ENCODE results near the gene HDAC6. TPM values are rescaled to one million over a fixed set of nuclear protein-coding genes. Genes with fewer than 3 reads are reported as not detected.
"Not testable (repeated sequence)": the region's sequence is repeated elsewhere in the genome, so short reads cannot be mapped to it uniquely, and the experiment has no call there.

HDAC6 gene
- total RNA-seq, 1 donor from 2014 or later = 127 TPM

GRCh38 chrX:48854898-48855297 is 53.0 kb downstream of the HDAC6 start:
- H3K27ac ChIP-seq = no peak overlapping the region
- H3K9me3 ChIP-seq (ENCODE audit: low read depth) = no peaks in the 10 kb centered on the region
- no peaks in the 10 kb centered on the region for H4K20me1 ChIP-seq (ENCODE audit: low read depth)
- H3K27ac Mint-ChIP-seq = no peak overlapping the region
- H3K27me3 ChIP-seq = no peaks in the 10 kb centered on the region
- H3K4me3 ChIP-seq = no peak overlapping the region
- H3F3A ChIP-seq (ENCODE audit: low read depth) = no peaks in the 10 kb centered on the region
- H3K9me3 Mint-ChIP-seq = peaks cover 16% of the 10 kb centered on the region
- H3K9ac ChIP-seq = no peak overlapping the region
- TF ChIP-seq CTCF (IDR thresholded peaks at IDR 0.05) = peak; percentile 14
- no peak for TF ChIP-seq EZH2phosphoT487 (IDR thresholded peaks at IDR 0.05)
- H3K4me1 Mint-ChIP-seq = no peaks in the 10 kb centered on the region
- H3K36me3 ChIP-seq = no peaks in the 10 kb centered on the region
- no peaks in the 10 kb centered on the region for H3K79me2 ChIP-seq (ENCODE audit: low read depth)
- peak; percentile 15 for DNase-seq (ENCODE audit: low spot score)
- no peak overlapping the region for H2AFZ ChIP-seq (replicated peaks)
- H3K4me2 ChIP-seq = no peak overlapping the region
- no peak overlapping the region for H3K4me3 Mint-ChIP-seq
- H3K4me1 ChIP-seq = no peaks in the 10 kb centered on the region
- no peaks in the 10 kb centered on the region for H3K36me3 Mint-ChIP-seq
- peaks cover 2% of the 10 kb centered on the region for H3K27me3 Mint-ChIP-seq (ENCODE audit: insufficient read depth, low read depth)

GRCh38 chrX:48864210-48864609 is 62.3 kb downstream of the HDAC6 start:
- H3K9ac ChIP-seq = no peak overlapping the region
- H3K27me3 Mint-ChIP-seq (ENCODE audit: insufficient read depth, low read depth) = peaks cover 2% of the 10 kb centered on the region
- H3K4me3 Mint-ChIP-seq = no peak overlapping the region
- H3K4me3 ChIP-seq = no peak overlapping the region
- no peak overlapping the region for H3K4me2 ChIP-seq
- H4K20me1 ChIP-seq (ENCODE audit: low read depth) = no peaks in the 10 kb centered on the region
- no peak overlapping the region for H3K27ac ChIP-seq
- H3K9me3 Mint-ChIP-seq = peaks cover 15% of the 10 kb centered on the region
- H2AFZ ChIP-seq (replicated peaks) = no peak overlapping the region
- no peaks in the 10 kb centered on the region for H3K27me3 ChIP-seq
- no peak for TF ChIP-seq CTCF (IDR thresholded peaks at IDR 0.05)
- no peak for TF ChIP-seq EZH2phosphoT487 (IDR thresholded peaks at IDR 0.05)
- TF ChIP-seq EZH2 (IDR thresholded peaks at IDR 0.05) = no peak
- no peaks in the 10 kb centered on the region for H3K79me2 ChIP-seq (ENCODE audit: low read depth)
- H3K4me1 Mint-ChIP-seq = no peaks in the 10 kb centered on the region
- H3K36me3 Mint-ChIP-seq = no peaks in the 10 kb centered on the region
- H3K27ac Mint-ChIP-seq = no peak overlapping the region
- no peaks in the 10 kb centered on the region for H3F3A ChIP-seq (ENCODE audit: low read depth)
- no peaks in the 10 kb centered on the region for H3K36me3 ChIP-seq
- no peak for DNase-seq (ENCODE audit: low spot score)
- no peaks in the 10 kb centered on the region for H3K9me3 ChIP-seq (ENCODE audit: low read depth)
- no peaks in the 10 kb centered on the region for H3K4me1 ChIP-seq

GRCh38 chrX:48872017-48872416 is 70.2 kb downstream of the HDAC6 start:
- H3K27ac ChIP-seq; H2AFZ ChIP-seq (replicated peaks); H3K4me1 Mint-ChIP-seq; H3K36me3 ChIP-seq; H3K27me3 Mint-ChIP-seq (ENCODE audit: insufficient read depth, low read depth); H4K20me1 ChIP-seq (ENCODE audit: low read depth); H3K4me3 ChIP-seq; H3F3A ChIP-seq (ENCODE audit: low read depth); H3K27ac Mint-ChIP-seq; DNase-seq (ENCODE audit: low spot score); H3K36me3 Mint-ChIP-seq; H3K79me2 ChIP-seq (ENCODE audit: low read depth); H3K9me3 Mint-ChIP-seq; H3K4me1 ChIP-seq; H3K9me3 ChIP-seq (ENCODE audit: low read depth); H3K9ac ChIP-seq; H3K27me3 ChIP-seq; H3K4me3 Mint-ChIP-seq; H3K4me2 ChIP-seq: not testable (repeated sequence)

Small RNA genes within 50 kb of the gene (small RNA-seq; reads per million reads assigned to genes)
- not detected for gene RNU6-29P

Other genes with a start within 250 kb of the HDAC6 start
- 101 and 130 TPM in 2 replicates for gene RBM3, start 227.6 kb upstream of the HDAC6 start, total RNA-seq (ENCODE audit: low replicate concordance)
- 20.9 and 39.0 TPM in 2 replicates for gene WDR13, start 204.6 kb upstream of the HDAC6 start, total RNA-seq (ENCODE audit: low replicate concordance)
- 0.37 TPM in 1 of 2 replicates, not detected in the other for gene WAS, start 118.3 kb upstream of the HDAC6 start, total RNA-seq (ENCODE audit: low replicate concordance)
- gene SUV39H1, start 105.3 kb upstream of the HDAC6 start, total RNA-seq (ENCODE audit: low replicate concordance) = 9.4 and 13.9 TPM in 2 replicates
- not detected in 2 replicates for gene GLOD5, start 40.3 kb upstream of the HDAC6 start, total RNA-seq (ENCODE audit: low replicate concordance)
- not detected in 2 replicates for gene GATA1, start 15.5 kb upstream of the HDAC6 start, total RNA-seq (ENCODE audit: low replicate concordance)
- 0.50 TPM in 1 of 2 replicates, not detected in the other for gene ERAS, start 24.4 kb downstream of the HDAC6 start, total RNA-seq (ENCODE audit: low replicate concordance)
- 2.4 TPM in 1 of 2 replicates, not detected in the other for gene PCSK1N, start 33.5 kb downstream of the HDAC6 start, total RNA-seq (ENCODE audit: low replicate concordance)
- 48.7 and 105 TPM in 2 replicates for gene TIMM17B, start 95.7 kb downstream of the HDAC6 start, total RNA-seq (ENCODE audit: low replicate concordance)
- gene PQBP1, start 95.9 kb downstream of the HDAC6 start, total RNA-seq (ENCODE audit: low replicate concordance) = 26.9 and 49.7 TPM in 2 replicates
- gene SLC35A2, start 109.6 kb downstream of the HDAC6 start, total RNA-seq (ENCODE audit: low replicate concordance) = 8.6 and 11.7 TPM in 2 replicates
- 14.7 and 16.6 TPM in 2 replicates for gene PIM2, start 117.0 kb downstream of the HDAC6 start, total RNA-seq (ENCODE audit: low replicate concordance)
- 38.6 and 46.3 TPM in 2 replicates for gene OTUD5, start 155.5 kb downstream of the HDAC6 start, total RNA-seq (ENCODE audit: low replicate concordance)
- 0.39 and 1.4 TPM in 2 replicates for gene KCND1, start 169.8 kb downstream of the HDAC6 start, total RNA-seq (ENCODE audit: low replicate concordance)
- gene GRIPAP1, start 200.2 kb downstream of the HDAC6 start, total RNA-seq (ENCODE audit: low replicate concordance) = 30.1 and 38.9 TPM in 2 replicates
- gene TFE3, start 241.3 kb downstream of the HDAC6 start, total RNA-seq (ENCODE audit: low replicate concordance) = 7.9 and 25.6 TPM in 2 replicates